HL-60 (cell line): Measurements from ENCODE around the gene CMTM5.

Experiments
- CTCF ChIP-seq: IDR thresholded peaks from one replicate; pipeline ENCODE4 v1.5.1; 2011; ENCODE audit warnings: low read length, control low read depth, inconsistent platforms; ENCODE audit not compliant: insufficient read depth
- GABPA ChIP-seq: IDR thresholded peaks from 2 replicates; pipeline ENCODE4 v1.6.1; 2012; ENCODE audit warnings: low read depth
- POLR2AphosphoS5 ChIP-seq: IDR thresholded peaks from 2 replicates; pipeline ENCODE4 v1.6.1; 2012; ENCODE audit warnings: low read depth
- REST ChIP-seq: IDR thresholded peaks from 2 replicates; pipeline ENCODE4 v1.6.1; 2012; ENCODE audit warnings: low read depth; ENCODE audit not compliant: insufficient replicate concordance
- SPI1 ChIP-seq: IDR thresholded peaks from 2 replicates; pipeline ENCODE4 v1.6.1; 2012; ENCODE audit warnings: low read depth, mild to moderate bottlenecking, borderline replicate concordance

GRCh38 chr14:23399136-23399535 is 22.3 kb downstream of the CMTM5 start:
- TF ChIP-seq POLR2AphosphoS5 (no peak), CTCF (no peak), REST (no peak), GABPA (no peak), SPI1 (no peak)
